LNCAP (cell line): ENCODE measurements around the gene TRIO.

Experiments used
- TF ChIP-seq, protein P1 (sequence below): fragments of 450-650 bp; IDR thresholded peaks from 2 replicates; pipeline ENCODE4 v1.5.1; 2017; ENCODE audit warnings: mild to moderate bottlenecking

The TRIO gene

DNA sequence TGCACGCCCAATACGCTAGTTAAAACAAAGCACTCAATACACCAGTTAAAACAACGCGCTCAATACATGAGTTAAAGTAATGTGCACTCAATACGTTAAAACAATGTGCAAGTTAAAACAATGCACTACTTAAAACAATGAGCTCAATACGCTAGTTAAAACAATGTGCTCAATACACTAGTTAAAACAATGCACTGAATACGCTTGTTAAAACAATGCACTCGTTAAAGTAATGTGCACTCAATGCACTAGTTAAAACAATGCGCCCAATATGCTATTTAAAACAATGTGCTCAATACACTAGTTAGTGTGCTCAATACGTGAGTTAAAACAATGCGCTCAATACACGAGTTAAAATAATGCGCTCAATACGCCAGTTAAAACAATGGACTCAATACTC is 185.0 kb downstream of the TRIO start:
- TF ChIP-seq, protein P1, sequence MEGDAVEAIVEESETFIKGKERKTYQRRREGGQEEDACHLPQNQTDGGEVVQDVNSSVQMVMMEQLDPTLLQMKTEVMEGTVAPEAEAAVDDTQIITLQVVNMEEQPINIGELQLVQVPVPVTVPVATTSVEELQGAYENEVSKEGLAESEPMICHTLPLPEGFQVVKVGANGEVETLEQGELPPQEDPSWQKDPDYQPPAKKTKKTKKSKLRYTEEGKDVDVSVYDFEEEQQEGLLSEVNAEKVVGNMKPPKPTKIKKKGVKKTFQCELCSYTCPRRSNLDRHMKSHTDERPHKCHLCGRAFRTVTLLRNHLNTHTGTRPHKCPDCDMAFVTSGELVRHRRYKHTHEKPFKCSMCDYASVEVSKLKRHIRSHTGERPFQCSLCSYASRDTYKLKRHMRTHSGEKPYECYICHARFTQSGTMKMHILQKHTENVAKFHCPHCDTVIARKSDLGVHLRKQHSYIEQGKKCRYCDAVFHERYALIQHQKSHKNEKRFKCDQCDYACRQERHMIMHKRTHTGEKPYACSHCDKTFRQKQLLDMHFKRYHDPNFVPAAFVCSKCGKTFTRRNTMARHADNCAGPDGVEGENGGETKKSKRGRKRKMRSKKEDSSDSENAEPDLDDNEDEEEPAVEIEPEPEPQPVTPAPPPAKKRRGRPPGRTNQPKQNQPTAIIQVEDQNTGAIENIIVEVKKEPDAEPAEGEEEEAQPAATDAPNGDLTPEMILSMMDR = no peak

DNA sequence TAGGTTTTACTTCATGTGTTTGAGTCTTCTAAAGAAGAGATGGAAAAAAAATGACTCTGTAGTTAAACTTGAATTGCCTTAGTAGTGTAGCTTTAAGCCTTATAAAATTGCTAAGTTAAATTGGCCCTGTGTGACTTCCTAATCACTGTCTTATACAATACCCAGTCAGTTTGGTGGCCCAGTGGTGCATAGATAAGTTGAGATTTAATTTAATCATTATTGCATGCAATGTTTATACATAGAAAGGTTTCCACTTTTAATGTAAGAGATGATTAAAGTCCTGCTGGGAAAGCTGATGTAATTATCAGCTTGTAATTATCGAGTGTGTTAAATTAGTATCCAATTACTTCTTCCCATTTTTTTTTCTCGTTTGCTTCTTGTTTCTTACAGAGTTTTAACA is 187.1 kb downstream of the TRIO start:
- TF ChIP-seq, protein P1 = no peak

DNA sequence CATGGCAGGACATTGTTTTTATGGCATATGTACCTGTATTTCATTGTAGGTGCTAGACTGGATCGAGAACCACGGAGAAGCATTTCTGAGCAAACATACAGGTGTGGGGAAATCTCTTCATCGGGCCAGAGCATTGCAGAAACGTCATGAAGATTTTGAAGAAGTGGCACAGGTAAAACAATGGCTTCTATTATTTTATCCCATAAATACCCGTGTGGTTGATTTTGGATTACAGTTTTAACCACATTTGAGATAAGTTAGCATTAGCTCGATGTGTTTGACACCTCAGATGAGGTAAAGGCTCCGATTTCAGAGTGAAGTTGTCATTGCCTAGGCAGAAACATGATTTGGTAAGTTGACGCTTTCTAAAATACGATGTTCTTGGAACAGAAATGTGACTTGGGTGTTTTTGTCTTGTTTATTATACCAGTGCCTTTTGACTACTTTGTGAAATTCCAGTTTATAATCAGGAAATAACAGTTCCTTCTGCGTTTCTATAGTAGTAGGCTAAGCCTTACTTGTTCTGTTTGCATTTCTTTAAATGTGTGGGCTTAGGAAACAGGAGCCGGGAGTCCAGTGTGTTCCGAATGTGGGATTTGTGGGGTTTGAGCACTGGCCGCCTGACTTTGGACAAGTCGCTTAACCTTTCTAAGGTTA is 187.7 kb downstream of the TRIO start:
- TF ChIP-seq, protein P1 = no peak

DNA sequence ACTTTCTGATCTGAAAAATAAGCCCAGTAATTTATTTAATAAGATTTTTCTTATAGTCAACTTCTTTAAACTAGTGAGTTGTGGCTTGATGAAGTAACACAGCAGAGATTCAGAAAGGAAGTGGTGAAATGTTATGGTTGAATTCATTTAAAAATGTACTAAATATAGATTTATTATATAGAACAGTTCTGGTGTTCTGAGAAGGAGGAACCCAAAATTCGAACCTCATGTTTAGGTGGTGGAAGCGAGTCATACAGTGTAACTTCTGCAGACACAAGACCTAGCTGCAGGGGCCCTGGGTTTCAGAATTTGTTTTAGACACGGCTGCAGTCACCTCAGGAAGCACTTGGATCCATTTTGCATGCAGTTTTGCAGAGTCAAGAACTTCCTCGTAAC is 188.2 kb downstream of the TRIO start:
- TF ChIP-seq, protein P1 = no peak

DNA sequence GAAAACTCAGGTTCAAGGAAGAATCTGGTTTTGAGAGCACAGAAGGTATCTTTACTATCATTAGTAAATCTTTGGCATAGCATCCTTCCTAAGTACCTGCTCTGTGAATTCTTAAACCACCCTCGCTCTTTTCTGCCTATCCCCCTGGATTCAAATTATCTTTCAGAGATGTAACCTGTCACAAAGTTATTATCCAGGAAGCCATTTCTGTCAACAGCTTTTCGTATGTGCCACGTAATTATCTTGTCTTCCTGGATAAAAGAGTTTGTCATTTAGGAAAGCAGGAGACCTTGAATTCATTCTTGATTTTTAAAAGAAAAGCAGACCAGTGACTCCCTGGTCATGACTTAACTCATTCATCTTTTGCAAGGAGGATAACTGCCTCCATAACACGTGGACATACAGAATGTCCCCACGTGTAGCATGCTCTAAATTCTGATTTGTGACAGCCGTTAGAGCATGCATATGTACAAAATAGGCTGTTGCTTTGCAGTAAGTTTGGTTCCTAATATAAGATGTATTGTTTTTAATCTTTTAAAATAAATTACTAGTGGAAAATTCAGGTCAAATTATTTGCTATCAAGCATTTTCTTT is 189.0 kb downstream of the TRIO start:
- TF ChIP-seq, protein P1 = no peak

DNA sequence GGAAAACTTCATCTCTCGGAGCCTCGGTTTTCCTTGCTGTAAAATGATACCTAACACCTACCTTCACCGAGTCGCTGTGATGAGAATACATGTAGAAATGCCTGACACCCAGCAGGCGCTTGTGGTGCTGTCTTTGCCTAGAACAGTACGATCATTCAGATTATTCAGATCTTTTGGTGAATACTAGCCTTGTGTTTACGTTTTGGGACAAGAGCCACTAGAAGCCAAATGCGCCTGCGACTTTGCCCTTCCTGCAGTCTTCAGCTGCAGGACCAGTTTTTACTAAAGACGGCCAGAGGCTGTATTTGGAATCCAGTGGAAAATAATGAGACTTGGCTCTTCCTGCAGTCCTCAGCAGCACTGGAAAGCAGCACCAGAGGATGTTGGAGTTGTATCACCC is 189.6 kb downstream of the TRIO start:
- TF ChIP-seq, protein P1 = no peak

DNA sequence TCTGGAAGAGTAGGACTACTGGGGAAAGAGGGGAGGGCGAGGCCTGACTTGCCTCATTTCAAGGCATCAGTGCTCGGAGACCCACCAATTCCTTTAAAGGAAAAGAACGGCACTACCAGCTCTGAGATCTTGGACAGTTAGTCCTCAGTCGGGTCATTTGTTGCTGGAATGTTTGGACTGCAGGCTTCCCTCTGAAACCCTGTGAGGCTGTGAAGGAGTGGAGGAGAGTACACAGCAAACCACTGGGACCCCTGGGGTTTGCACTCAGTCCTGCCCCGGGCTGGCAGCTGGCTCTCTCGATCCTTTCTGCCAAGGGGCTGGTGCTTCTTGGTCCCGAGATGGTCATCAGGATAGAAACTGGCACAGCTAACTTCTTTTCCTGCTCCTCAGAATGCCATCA is 194.5 kb downstream of the TRIO start:
- TF ChIP-seq, protein P1 = no peak
